GM19438 (cell line): ENCODE measurements around the gene CCNJL.
"Not testable (repeated sequence)": the region's sequence is repeated elsewhere in the genome, so short reads cannot be mapped to it uniquely, and the experiment has no call there.

Experiments
- ATAC-seq: cut with Tn5 transposase; IDR thresholded peaks from one replicate; pipeline ENCODE4 v1.9.1; 2021; ENCODE audit warnings: low read depth; ENCODE audit not compliant: unreplicated experiment

The CCNJL gene

GRCh38 chr5:160312134-160312959, at the start of gene CCNJL:
Gene CCNJL, minus strand, starts transcription at chr5:160312564. Its CDS starts 641 bp downstream, at chr5:160311923.
- peak; percentile 68 for ATAC-seq

GRCh38 chr5:160361624-160362228, 49.4 kb upstream of the CCNJL start:
- no peak for ATAC-seq

- no peak for ATAC-seq
Measured at GRCh38 chr5:160360310-160360709, 47.9 kb upstream of the CCNJL start.

GRCh38 chr5:160359816-160360215, 47.5 kb upstream of the CCNJL start:
- no peak for ATAC-seq

GRCh38 chr5:160359242-160359641, 46.9 kb upstream of the CCNJL start:
- no peak for ATAC-seq

GRCh38 chr5:160357861-160358411, 45.6 kb upstream of the CCNJL start:
- no peak for ATAC-seq

- no peak for ATAC-seq
Measured at GRCh38 chr5:160357394-160357793, 45.0 kb upstream of the CCNJL start.

GRCh38 chr5:160356550-160357347, 44.4 kb upstream of the CCNJL start:
- no peak for ATAC-seq

- no peak for ATAC-seq
Measured at GRCh38 chr5:160354666-160355065, 42.3 kb upstream of the CCNJL start.

GRCh38 chr5:160353379-160353778, 41.0 kb upstream of the CCNJL start:
- ATAC-seq = no peak

GRCh38 chr5:160352308-160352707, 39.9 kb upstream of the CCNJL start:
- ATAC-seq = no peak

GRCh38 chr5:160349935-160350303, 37.6 kb upstream of the CCNJL start:
- no peak for ATAC-seq

GRCh38 chr5:160349249-160349934, 37.0 kb upstream of the CCNJL start:
- ATAC-seq = no peak

- ATAC-seq = no peak
Measured at GRCh38 chr5:160348080-160348479, 35.7 kb upstream of the CCNJL start.

GRCh38 chr5:160347448-160347847, 35.1 kb upstream of the CCNJL start:
- no peak for ATAC-seq

GRCh38 chr5:160342413-160342941, 30.1 kb upstream of the CCNJL start:
- no peak for ATAC-seq

GRCh38 chr5:160341309-160341870, 29.0 kb upstream of the CCNJL start:
- no peak for ATAC-seq

- not testable (repeated sequence) for ATAC-seq
Measured at GRCh38 chr5:160340513-160340912, 28.1 kb upstream of the CCNJL start.

GRCh38 chr5:160339406-160340130, 27.2 kb upstream of the CCNJL start:
- no peak for ATAC-seq
